Gastrocnemius medialis (tissue), 4 donors: Measurements from ENCODE around the gene FAHD2A. TPM values are rescaled to one million over a fixed set of nuclear protein-coding genes. Genes with fewer than 3 reads are reported as not detected.
A peak's percentile ranks its signal among the peaks of the same experiment; 100 is the strongest.

Experiments
- ATAC-seq, 2 donors: fragments of 150-250 bp; one replicate each; pipeline ENCODE4 v1.9.1; 2016
- DNase-seq, 2 donors: peaks; one replicate each; pipeline ENCODE4 v3.0.0-alpha.2; 2019
- H3K27ac ChIP-seq, 4 donors: fragments of 200-600 bp; sonication (generic); 1 replicate in 1 of 4; 2 replicates in 3 of 4; pipeline ENCODE4 v1.5.1; 2016 to 2018; ENCODE audit warnings: mild to moderate bottlenecking in 2 of 4, moderate library complexity in 1 of 4
- H3K27me3 ChIP-seq, 3 donors: fragments of 200-600 bp; sonication (generic) in 2 of 3; 1 replicate in 1 of 3; 2 replicates in 2 of 3; pipeline versions ENCODE4 v1.5.1 to v1.6.0; 2016 to 2019; ENCODE audit warnings: mild to moderate bottlenecking in 1 of 3, moderate library complexity in 1 of 3
- H3K36me3 ChIP-seq, 2 donors: fragments of 200-600 bp; sonication (generic) in 1 of 2; one replicate each; pipeline ENCODE4 v1.5.1; 2017 to 2018
- H3K4me1 ChIP-seq, 2 donors: fragments of 200-600 bp; sonication (generic) in 1 of 2; one replicate each; pipeline ENCODE4 v1.5.1; 2016 to 2017; ENCODE audit warnings: mild to moderate bottlenecking in 2 of 2
- H3K4me3 ChIP-seq, 4 donors: fragments of 200-600 bp; sonication (generic) in 3 of 4; 1 replicate in 1 of 4; 2 replicates in 3 of 4; pipeline ENCODE4 v1.5.1; 2016 to 2019; ENCODE audit warnings: mild to moderate bottlenecking in 2 of 4
- H3K9me3 ChIP-seq, 3 donors: fragments of 200-600 bp; sonication (generic) in 2 of 3; 1 replicate in 1 of 3; 2 replicates in 2 of 3; pipeline ENCODE4 v1.5.1; 2016 to 2019
- CTCF ChIP-seq, 5 experiments: fragments of 450-650 bp in 3 of 5; fragments of 200-600 bp in 2 of 5; sonication (generic) in 2 of 5; IDR thresholded peaks in 4 of 5; conservative IDR thresholded peaks in 1 of 5; 1 replicate in 4 of 5; 2 replicates in 1 of 5; pipeline ENCODE4 v1.5.1; 2016 to 2019; ENCODE audit warnings: antibody characterized with exemption in 5 of 5, mild to moderate bottlenecking in 3 of 5, moderate library complexity in 3 of 5
- POLR2A ChIP-seq, 2 donors: fragments of 450-650 bp; IDR thresholded peaks; one replicate each; pipeline ENCODE4 v1.6.1; 2017; ENCODE audit warnings: antibody characterized with exemption in 2 of 2, mild to moderate bottlenecking in 2 of 2, moderate library complexity in 2 of 2
- in situ Hi-C, 4 donors: fragments of 200-750 bp; cut with MboI; loops; one replicate each; pipeline versions ENCODE4 v1.15.0 to v1.8.0; 2017; ENCODE audit warnings: low sequenced_read_pairs in 4 of 4
- intact Hi-C: fragments of 100-400 bp; cut with DNase I; formaldehyde crosslinking; loops from one replicate; pipeline ENCODE4 v1.15.1; 2023; ENCODE audit warnings: low total_unique reads
- total RNA-seq, 4 donors: library from RNA; depleted of rRNA; stranded (reverse); fragments of >200 nt; gene quantifications; one replicate each; pipeline versions ENCODE4 v1.1.0 to v1.2.3, GENCODE V29; 2016

FAHD2A gene
- total RNA-seq, 4 donors from 2014 or later: 18.4 to 28.3 (median 27.0) TPM

GRCh38 chr2:95382686-95383634, 19.5 kb upstream of the FAHD2A start:
- no peak for DNase-seq
- intact Hi-C loops: no loop called here

DNA sequence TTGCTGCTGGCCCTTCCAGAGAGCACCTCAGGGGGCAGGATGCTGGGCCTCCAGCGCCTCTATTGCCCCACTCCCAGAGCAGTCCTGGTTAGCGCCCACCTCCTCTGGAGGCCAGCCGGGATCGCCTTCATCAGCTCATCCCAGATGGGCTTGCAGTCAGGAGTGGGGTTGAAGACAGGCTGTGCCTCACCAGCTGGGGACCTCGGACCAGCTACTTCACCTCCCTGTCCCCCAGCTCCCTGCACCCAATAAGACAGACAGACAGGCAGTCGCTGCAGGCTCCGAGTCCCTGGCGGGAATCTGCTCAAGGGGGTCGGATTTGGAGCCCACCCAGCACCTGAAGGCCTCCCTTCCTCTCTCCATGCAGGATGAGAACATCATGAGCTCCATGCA, 18.9 kb upstream of the FAHD2A start:
- Histone ChIP-seq H3K36me3 (no peaks in the 10 kb centered on the region), H3K4me3 (no peak overlapping the region), H3K4me1 (no peaks in the 10 kb centered on the region), H3K9me3 (no peaks in the 10 kb centered on the region), H3K27me3 (peaks cover 11 to 22% (median 11%) of the 10 kb centered on the region in 3 donors), H3K27ac (no peak overlapping the region)
- DNase-seq (no peak), ATAC-seq (peak in 1 of 2 donors; percentile 7)
- in situ Hi-C loops: no loop called here
- TF ChIP-seq CTCF (IDR thresholded peaks at IDR 0.05 in 4 of 5, conservative IDR thresholded peaks at IDR 0.05 in 1 of 5) (no peak), POLR2A (IDR thresholded peaks at IDR 0.05) (no peak)
- intact Hi-C loops: no loop called here

More at GRCh38 chr2:95382686-95383634, 19.5 kb upstream of the FAHD2A start:
- Histone ChIP-seq H3K4me1 (no peaks in the 10 kb centered on the region), H3K27ac (no peak overlapping the region), H3K27me3 (peaks cover 11 to 22% (median 11%) of the 10 kb centered on the region in 3 donors), H3K4me3 (no peak overlapping the region), H3K9me3 (no peaks in the 10 kb centered on the region), H3K36me3 (no peaks in the 10 kb centered on the region)
- TF ChIP-seq CTCF (IDR thresholded peaks at IDR 0.05 in 4 of 5, conservative IDR thresholded peaks at IDR 0.05 in 1 of 5): no peak
- TF ChIP-seq POLR2A (IDR thresholded peaks at IDR 0.05): no peak
- in situ Hi-C loops: no loop called here
- no peak for ATAC-seq

- ATAC-seq (peak; percentile 57 to 65), DNase-seq (peak; percentile 31 to 70)
- in situ Hi-C loops (no loop called here), intact Hi-C loops (no loop called here)
- Histone ChIP-seq H3K36me3 (no peaks in the 10 kb centered on the region), H3K9me3 (no peaks in the 10 kb centered on the region), H3K27ac (peak overlapping the region in 1 of 4 donors; percentile 64), H3K27me3 (peaks cover 11 to 22% (median 11%) of the 10 kb centered on the region in 3 donors), H3K4me1 (no peaks in the 10 kb centered on the region), H3K4me3 (no peak overlapping the region)
- no peak for TF ChIP-seq POLR2A (IDR thresholded peaks at IDR 0.05)
- no peak for TF ChIP-seq CTCF (IDR thresholded peaks at IDR 0.05 in 4 of 5, conservative IDR thresholded peaks at IDR 0.05 in 1 of 5)
Observed at GRCh38 chr2:95384854-95385569, 17.5 kb upstream of the FAHD2A start.

- Histone ChIP-seq H3K9me3 (no peaks in the 10 kb centered on the region), H3K27ac (peak overlapping the region in 1 of 4 donors; percentile 13), H3K27me3 (peaks cover 11 to 22% (median 11%) of the 10 kb centered on the region in 3 donors), H3K4me3 (no peak overlapping the region), H3K4me1 (no peaks in the 10 kb centered on the region), H3K36me3 (no peaks in the 10 kb centered on the region)
- no peak for DNase-seq
- in situ Hi-C loops (no loop called here), intact Hi-C loops (no loop called here)
- no peak for TF ChIP-seq CTCF (IDR thresholded peaks at IDR 0.05 in 4 of 5, conservative IDR thresholded peaks at IDR 0.05 in 1 of 5)
- no peak for TF ChIP-seq POLR2A (IDR thresholded peaks at IDR 0.05)
- no peak for ATAC-seq
Observed at GRCh38 chr2:95385570-95385984, 16.9 kb upstream of the FAHD2A start.
